Measurements from ENCODE around the gene USP10.

USP10 gene

GRCh38 chr16:84823484-84823883, 123.7 kb downstream of the USP10 start:
- DNase-seq (ENCODE audit: low read depth, low spot score) = no peak

GRCh38 chr16:84823926-84824325, 124.1 kb downstream of the USP10 start:
- DNase-seq (ENCODE audit: low read depth, low spot score) = no peak

- no peak for DNase-seq (ENCODE audit: low read depth, low spot score)
These were observed 126.2 kb downstream of the USP10 start for GRCh38 chr16:84825896-84826557.

DNA sequence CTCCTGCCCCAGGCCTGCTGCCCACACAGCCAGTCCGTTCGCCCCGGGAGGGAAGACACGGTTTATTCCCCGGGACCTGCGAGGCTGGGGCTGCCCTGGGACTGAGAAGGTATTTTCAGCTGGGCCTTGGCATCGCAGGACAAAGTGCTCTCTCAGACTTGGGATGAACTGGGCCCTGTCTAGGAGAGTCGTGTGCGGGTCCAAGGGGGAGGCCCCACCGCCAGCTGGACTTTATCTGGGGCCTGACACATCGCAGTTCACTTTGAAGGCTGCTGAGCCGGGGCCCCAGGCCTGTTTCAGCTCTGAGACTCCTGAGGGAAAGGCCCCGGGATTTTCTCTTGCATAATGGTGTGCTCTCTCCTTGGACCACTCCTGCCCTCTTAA, 126.8 kb downstream of the USP10 start:
- DNase-seq (ENCODE audit: low read depth, low spot score) = no peak

DNA sequence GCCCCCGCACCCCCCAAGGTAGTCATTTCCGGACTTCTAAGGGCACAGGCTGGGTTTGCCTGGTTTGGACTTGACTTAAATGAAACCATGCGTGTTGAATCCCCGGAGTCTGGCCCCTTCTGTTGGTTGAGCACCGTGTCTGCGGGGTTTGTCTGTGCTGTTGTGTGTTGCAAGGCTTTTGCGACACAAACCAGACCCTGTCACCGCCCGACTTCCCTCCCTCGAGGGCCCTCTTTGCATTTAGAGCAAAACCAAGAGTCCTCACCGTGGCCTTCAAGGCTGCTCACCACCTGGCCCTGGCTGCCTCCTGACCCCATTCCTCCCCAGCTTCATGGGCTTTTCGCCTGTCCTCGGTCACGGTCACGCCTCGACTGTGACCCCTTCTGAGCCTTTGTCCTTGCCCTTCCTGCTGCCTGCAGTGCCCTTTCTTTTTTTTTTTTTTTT, 127.4 kb downstream of the USP10 start:
- DNase-seq (ENCODE audit: low read depth, low spot score) = no peak

DNA sequence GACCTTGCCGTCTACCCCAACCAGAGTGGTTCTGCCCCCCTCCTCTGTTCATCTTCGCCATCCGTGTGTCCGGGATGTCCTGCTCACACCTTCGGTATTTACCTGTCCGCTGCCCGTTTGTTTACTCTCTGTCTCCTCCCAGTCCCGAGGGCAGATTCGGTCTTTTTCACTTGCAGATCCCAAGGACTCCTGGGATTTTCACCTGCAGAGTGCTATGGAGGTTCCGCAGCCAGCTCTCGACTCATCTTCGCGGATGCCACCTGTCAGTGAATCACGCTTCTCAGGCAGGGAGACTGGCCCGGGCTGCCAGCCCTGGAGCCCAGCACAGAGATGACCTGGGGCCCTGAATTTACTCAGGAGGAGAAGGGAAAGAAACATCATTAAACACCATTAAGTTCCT, 128.1 kb downstream of the USP10 start:
- no peak for DNase-seq (ENCODE audit: low read depth, low spot score)

DNA sequence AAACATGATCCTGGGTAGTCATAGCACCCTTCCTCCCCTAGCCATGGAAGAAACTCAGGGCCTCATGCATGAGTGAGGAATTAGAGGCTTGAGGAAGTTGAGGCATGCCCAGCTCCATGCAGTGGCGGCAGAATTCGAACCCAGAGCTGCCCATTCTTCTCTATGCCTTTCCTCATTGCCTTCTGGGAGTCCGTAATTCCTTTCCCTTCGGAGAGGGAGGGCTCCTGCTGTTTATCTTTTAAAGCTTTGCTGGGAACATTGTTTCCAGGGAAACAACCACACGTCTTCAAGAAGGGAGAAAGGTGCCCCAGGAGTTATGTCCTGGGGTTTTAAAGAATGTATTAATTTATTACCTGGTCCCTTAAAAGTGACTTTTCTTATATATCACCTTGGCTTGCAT, 128.5 kb downstream of the USP10 start:
- no peak for DNase-seq (ENCODE audit: low read depth, low spot score)

All from iPS DF 19.7 (cell line).